Panc1 (cell line): ENCODE results near the gene CREB3.

Experiments
- CTCF ChIP-seq: fragments of 450-650 bp; IDR thresholded peaks from 2 replicates; pipeline ENCODE4 v1.5.1; 2017; ENCODE audit warnings: mild to moderate bottlenecking
- POLR2AphosphoS5 ChIP-seq: IDR thresholded peaks from 2 replicates; pipeline ENCODE4 v1.6.1; 2012; ENCODE audit warnings: mild to moderate bottlenecking, low read depth, low read length, moderate library complexity
- TCF7L2 ChIP-seq: IDR thresholded peaks from 2 replicates; pipeline ENCODE4 v1.6.1; 2011; ENCODE audit warnings: mild to moderate bottlenecking, low read depth, low read length, inconsistent platforms

- TF ChIP-seq CTCF = no peak
- no peak; the same call in 1 of the 2 replicates for TF ChIP-seq TCF7L2
- peak; percentile 86 for TF ChIP-seq POLR2AphosphoS5
Observed at GRCh38 chr9:35748858-35749514, 16.5 kb downstream of the CREB3 start, which contains the start of the genes GBA2 and RGP1.
